GM21717 (cell line): Measurements from ENCODE around the gene XCL2.
"Not testable (repeated sequence)": the region's sequence is repeated elsewhere in the genome, so short reads cannot be mapped to it uniquely, and the experiment has no call there.

Source experiments
- ATAC-seq: cut with Tn5 transposase; IDR thresholded peaks from one replicate; pipeline ENCODE4 v1.9.1; 2021; ENCODE audit warnings: mild to moderate bottlenecking, moderate library complexity; ENCODE audit not compliant: unreplicated experiment

Gene XCL2

GRCh38 chr1:168543840-168544498 lies at the start of gene XCL2:
XCL2 (minus strand) TSS chr1:168543997; CDS start chr1:168543964, 33 bp downstream.
- ATAC-seq: not testable (repeated sequence)

- ATAC-seq: no peak
Observed at GRCh38 chr1:168591641-168592250, 47.9 kb upstream of the XCL2 start.

GRCh38 chr1:168591066-168591465 lies 47.3 kb upstream of the XCL2 start:
- no peak for ATAC-seq

- ATAC-seq: no peak
Observed at GRCh38 chr1:168589167-168589566, 45.4 kb upstream of the XCL2 start.

GRCh38 chr1:168585937-168586336 lies 42.1 kb upstream of the XCL2 start:
- ATAC-seq: no peak

- ATAC-seq: no peak
Observed at GRCh38 chr1:168585191-168585590, 41.4 kb upstream of the XCL2 start.

- no peak for ATAC-seq
Observed at GRCh38 chr1:168583571-168583970, 39.8 kb upstream of the XCL2 start.

GRCh38 chr1:168582688-168583336 lies 39.0 kb upstream of the XCL2 start:
- no peak for ATAC-seq

GRCh38 chr1:168581817-168582572 lies 38.2 kb upstream of the XCL2 start:
- no peak for ATAC-seq

GRCh38 chr1:168580991-168581390 lies 37.2 kb upstream of the XCL2 start:
- ATAC-seq: not testable (repeated sequence)

- not testable (repeated sequence) for ATAC-seq
Observed at GRCh38 chr1:168580290-168580689, 36.5 kb upstream of the XCL2 start.

GRCh38 chr1:168578531-168579185 lies 34.9 kb upstream of the XCL2 start:
- not testable (repeated sequence) for ATAC-seq

- not testable (repeated sequence) for ATAC-seq
Observed at GRCh38 chr1:168576245-168576688, 32.5 kb upstream of the XCL2 start, which contains the start of gene XCL1. XCL1 (plus strand) TSS chr1:168576605; CDS start chr1:168576638, 33 bp downstream.

GRCh38 chr1:168574234-168574633 lies 30.4 kb upstream of the XCL2 start:
- not testable (repeated sequence) for ATAC-seq

- no peak for ATAC-seq
Observed at GRCh38 chr1:168572633-168573032, 28.8 kb upstream of the XCL2 start.

- no peak for ATAC-seq
Observed at GRCh38 chr1:168570652-168571051, 26.9 kb upstream of the XCL2 start.

- ATAC-seq: no peak
Observed at GRCh38 chr1:168568346-168568745, 24.5 kb upstream of the XCL2 start.

GRCh38 chr1:168567568-168567967 lies 23.8 kb upstream of the XCL2 start:
- no peak for ATAC-seq

GRCh38 chr1:168567007-168567406 lies 23.2 kb upstream of the XCL2 start:
- no peak for ATAC-seq

- no peak for ATAC-seq
Observed at GRCh38 chr1:168565825-168566224, 22.0 kb upstream of the XCL2 start.

- no peak for ATAC-seq
Observed at GRCh38 chr1:168561989-168562388, 18.2 kb upstream of the XCL2 start.
